Ishikawa (cell line): ENCODE results near the gene ADTRP.

Experiments
- CEBPB ChIP-seq: IDR thresholded peaks from 2 replicates; pipeline ENCODE4 v1.6.1; 2012
- CREB1 ChIP-seq: IDR thresholded peaks from 2 replicates; pipeline ENCODE4 v1.6.1; 2012; ENCODE audit warnings: low read depth
- EGR1 ChIP-seq: IDR thresholded peaks from 2 replicates; pipeline ENCODE4 v1.6.1; 2012
- EP300 ChIP-seq: IDR thresholded peaks from 2 replicates; pipeline ENCODE4 v1.6.1; 2012; ENCODE audit warnings: borderline replicate concordance
- FOXM1 ChIP-seq: IDR thresholded peaks from 2 replicates; pipeline ENCODE4 v1.6.1; 2012; ENCODE audit warnings: low read depth, borderline replicate concordance
- MAX ChIP-seq: IDR thresholded peaks from 2 replicates; pipeline ENCODE4 v1.6.1; 2012
- NFIC ChIP-seq: IDR thresholded peaks from 2 replicates; pipeline ENCODE4 v1.6.1; 2012
- RAD21 ChIP-seq: IDR thresholded peaks from 2 replicates; pipeline ENCODE4 v1.6.1; 2012; ENCODE audit warnings: low read depth
- REST ChIP-seq: IDR thresholded peaks from 2 replicates; pipeline ENCODE4 v1.6.1; 2012; ENCODE audit warnings: low read depth, mild to moderate bottlenecking
- TAF1 ChIP-seq: IDR thresholded peaks from 2 replicates; pipeline ENCODE4 v1.6.1; 2012; ENCODE audit warnings: low read depth, mild to moderate bottlenecking
- TCF12 ChIP-seq: IDR thresholded peaks from 2 replicates; pipeline ENCODE4 v1.6.1; 2012; ENCODE audit warnings: low read depth
- TEAD4 ChIP-seq: IDR thresholded peaks from 2 replicates; pipeline ENCODE4 v1.6.1; 2012
- USF1 ChIP-seq: IDR thresholded peaks from 2 replicates; pipeline ENCODE4 v1.6.1; 2012
- YY1 ChIP-seq: IDR thresholded peaks from 2 replicates; pipeline ENCODE4 v1.6.1; 2012; ENCODE audit warnings: low read depth
- ZBTB7A ChIP-seq: IDR thresholded peaks from 2 replicates; pipeline ENCODE4 v1.6.1; 2012; ENCODE audit warnings: low read depth

ADTRP gene

GRCh38 chr6:11755725-11756124 is 22.9 kb downstream of the ADTRP start:
- TF ChIP-seq TAF1 (no peak), NFIC (no peak), ZBTB7A (no peak), CEBPB (no peak), TEAD4 (no peak), EP300 (no peak), CREB1 (no peak), MAX (no peak), YY1 (no peak), TCF12 (no peak), REST (no peak), RAD21 (no peak), FOXM1 (no peak)

- TF ChIP-seq ZBTB7A (no peak), TCF12 (no peak), RAD21 (no peak), YY1 (no peak), TEAD4 (no peak)
Observed at GRCh38 chr6:11754625-11755271, 23.9 kb downstream of the ADTRP start.

- TF ChIP-seq YY1 (no peak), NFIC (no peak), REST (no peak), TAF1 (no peak), ZBTB7A (no peak), EP300 (no peak), RAD21 (no peak), TEAD4 (no peak), EGR1 (no peak), MAX (no peak), TCF12 (no peak), CREB1 (no peak), FOXM1 (no peak), CEBPB (no peak), USF1 (no peak)
Observed at GRCh38 chr6:11753798-11754197, 24.8 kb downstream of the ADTRP start.

- no peak for TF ChIP-seq CEBPB
- no peak for TF ChIP-seq EGR1
- TF ChIP-seq USF1: no peak
- no peak for TF ChIP-seq YY1
- no peak for TF ChIP-seq EP300
- no peak for TF ChIP-seq CREB1
- TF ChIP-seq REST: no peak
- TF ChIP-seq RAD21: no peak
Observed at GRCh38 chr6:11752360-11752759, 26.2 kb downstream of the ADTRP start.

GRCh38 chr6:11750682-11751081 is 27.9 kb downstream of the ADTRP start:
- TF ChIP-seq USF1: no peak
- no peak for TF ChIP-seq NFIC
- TF ChIP-seq CEBPB: no peak
- no peak for TF ChIP-seq ZBTB7A
- no peak for TF ChIP-seq RAD21
- TF ChIP-seq EGR1: no peak
- no peak for TF ChIP-seq REST
- TF ChIP-seq YY1: no peak
